ENCODE data around the gene HAPLN3.

Gene HAPLN3

GRCh38 chr15:88909956-88910831, 14.8 kb upstream of the HAPLN3 start:
- DNase-seq (ENCODE audit: low read depth) = no peak

DNA sequence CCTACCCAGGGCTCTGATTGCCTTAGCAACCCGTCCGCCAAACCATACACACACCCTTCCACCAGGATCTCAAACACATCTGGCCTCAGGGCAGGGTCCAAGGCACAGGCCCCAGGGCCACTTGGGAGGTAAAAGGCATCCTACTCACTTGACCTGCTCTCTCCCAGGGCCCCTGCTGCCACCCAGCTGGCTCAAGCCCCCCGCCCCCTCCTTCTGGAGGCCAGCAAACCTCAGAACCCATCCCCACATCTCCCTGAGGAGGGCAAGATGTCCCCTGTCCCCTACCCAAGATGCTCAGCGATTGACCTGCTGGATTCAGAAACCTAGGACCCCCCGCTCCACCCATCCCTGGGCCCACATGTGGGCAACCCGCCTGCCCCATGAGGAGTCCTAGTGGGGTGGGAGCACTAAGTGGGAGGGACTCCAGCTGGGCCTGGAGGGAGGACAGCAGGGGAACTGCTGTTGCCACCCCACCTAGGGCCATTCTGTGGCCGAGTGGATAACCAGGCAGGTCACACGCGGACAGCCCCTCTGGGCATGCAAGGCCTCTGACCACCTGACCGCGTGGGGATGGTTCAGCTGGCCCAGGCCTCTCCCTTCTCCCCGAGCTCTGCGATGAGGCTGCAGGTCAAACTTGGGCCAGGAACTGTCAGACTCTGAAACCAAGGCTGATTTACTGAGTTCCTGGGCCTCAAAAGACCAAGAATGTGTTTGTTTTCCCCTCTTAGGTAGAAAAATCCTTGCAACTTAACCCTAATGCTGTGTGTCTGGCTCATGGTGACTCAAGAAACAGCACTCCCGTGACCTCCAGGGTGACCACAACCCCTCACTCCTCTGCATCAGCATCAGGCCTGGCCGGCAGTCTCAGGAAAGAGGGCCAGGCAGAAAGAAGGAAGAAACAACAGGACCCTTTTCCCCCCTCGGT, 13.6 kb upstream of the HAPLN3 start:
- no peak for DNase-seq (ENCODE audit: low read depth)

DNA sequence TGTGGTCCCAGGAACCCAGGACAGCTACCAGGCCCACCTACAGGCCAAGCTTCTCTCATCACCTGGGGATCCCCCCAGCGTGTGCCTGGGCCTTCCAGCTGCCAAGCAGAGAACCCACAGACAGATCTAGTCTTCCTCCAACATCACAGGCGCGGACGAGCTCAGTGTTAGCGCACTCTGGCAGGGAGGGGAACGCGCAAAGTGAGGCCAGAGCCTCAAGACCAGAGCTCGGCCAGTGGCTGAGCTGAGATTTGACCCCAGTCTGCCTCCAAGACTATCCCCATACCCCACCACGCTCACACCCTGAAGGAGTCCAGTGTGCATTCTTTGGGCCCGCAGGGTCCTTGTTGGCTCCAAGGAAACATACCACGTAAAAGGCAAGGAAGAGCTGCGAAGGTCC, 12.8 kb upstream of the HAPLN3 start:
- DNase-seq (ENCODE audit: low read depth) = no peak

DNA sequence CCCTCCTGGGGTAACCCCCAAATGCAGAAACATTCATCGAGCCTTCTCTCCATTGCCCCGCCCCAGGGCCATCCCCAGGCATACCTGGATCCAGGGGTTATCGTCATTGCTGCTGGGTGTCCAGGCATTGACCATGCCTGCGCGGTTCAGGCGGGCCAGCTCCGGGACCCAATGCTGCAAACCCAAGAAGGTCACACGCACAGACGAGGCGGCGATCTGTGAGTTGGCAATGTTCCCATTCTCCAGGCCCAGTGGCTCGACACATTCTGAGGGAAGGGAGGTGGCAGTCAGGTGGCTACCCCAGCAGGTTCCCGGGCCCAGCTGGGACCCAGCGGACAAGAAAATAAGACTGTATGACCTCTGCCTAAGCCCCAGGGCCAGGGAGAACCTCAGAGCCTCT, 11.8 kb upstream of the HAPLN3 start:
- DNase-seq (ENCODE audit: low read depth) = no peak

- no peak for DNase-seq (ENCODE audit: low read depth)
Measured at GRCh38 chr15:88906551-88906950, 11.2 kb upstream of the HAPLN3 start.

DNA sequence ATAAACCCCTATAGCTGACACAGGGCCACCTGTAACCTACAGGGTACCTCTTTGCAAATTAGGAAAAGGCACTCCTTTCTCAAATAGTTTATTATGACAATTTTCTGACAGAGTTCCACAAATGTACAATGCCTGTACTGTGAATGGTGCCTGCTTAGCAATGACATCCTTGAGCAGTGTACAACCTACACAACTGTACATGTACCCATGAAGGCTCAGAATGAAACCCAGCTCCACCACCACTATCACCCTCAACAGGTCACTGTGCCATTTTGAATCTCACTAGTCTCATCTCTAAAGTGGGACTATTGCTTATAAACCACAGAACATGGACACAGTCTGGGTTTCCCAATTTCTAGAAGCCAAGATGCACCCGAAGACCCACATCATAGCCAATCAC, 10.8 kb upstream of the HAPLN3 start:
- no peak for DNase-seq (ENCODE audit: low read depth)

DNA sequence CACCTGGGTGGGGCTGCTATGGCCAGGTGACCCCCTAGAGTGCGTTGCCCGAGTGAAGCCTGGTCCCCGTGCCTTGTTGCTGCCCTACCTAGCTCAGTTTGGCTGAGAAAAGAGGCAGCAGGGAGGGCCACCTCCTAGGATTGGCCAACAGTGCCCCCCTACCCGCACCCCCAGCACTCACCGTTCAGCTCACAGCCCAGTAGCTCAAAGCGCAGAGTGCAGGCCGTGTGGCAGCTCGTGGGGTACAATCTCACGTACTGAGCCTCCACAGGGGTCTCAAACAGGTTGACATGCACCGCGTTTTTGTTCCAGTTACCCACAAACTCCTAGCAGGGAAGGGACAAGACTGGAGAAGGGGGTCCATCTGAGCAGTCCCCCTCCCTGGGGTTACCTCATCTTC, 10.2 kb upstream of the HAPLN3 start:
- no peak for DNase-seq (ENCODE audit: low read depth)

DNA sequence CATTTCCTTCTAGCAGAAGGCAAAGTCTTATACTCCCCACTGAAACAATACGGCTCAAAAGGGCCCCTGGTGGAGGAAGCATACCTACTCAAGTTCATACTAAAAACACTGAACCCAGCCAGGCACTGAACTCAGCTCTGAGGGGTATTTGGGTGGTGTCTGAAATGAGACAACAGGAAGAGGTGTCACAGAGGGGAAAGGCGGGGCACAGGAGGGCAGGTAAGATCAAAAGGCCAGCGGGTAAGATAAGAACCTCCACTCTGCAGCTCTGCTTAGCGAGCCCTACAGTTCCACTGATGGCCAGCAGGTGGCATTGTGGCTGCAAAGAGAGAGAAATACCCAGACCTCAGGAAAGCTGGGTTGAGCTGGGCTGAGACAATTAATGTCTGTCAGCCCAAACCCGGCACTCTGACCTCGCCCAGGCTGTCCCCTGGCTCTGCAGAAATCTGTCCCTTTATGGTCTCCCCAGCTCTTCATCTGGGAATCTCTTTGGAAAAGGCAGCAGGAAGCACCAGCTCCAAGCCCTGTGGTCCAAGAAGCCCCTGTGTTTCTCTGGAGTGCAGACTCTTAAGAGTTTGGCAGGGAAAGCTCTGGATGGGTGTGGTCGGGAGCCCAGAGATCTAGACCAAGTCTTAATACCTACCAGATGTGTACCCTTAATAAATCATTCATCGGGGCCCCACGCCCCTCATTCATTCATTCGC, 9.4 kb upstream of the HAPLN3 start:
- DNase-seq (ENCODE audit: low read depth) = peak; percentile 94

DNA sequence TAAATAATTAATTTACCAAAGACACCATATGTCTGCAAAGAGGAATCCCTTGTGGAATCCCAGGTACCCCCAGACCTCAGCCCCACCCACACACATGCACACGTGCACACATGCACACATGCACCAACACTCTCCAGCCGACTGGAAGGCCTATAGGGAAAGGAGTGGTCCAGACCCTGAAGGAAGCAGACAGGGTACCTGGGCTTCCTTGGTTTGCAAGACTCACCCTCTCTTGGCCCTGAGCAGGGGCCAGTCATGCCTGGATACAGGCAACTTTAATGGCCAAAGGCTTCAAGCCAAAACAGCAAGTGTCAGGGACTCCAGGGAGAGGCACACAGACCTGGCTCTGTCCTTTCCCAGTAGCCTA, 8.9 kb upstream of the HAPLN3 start:
- DNase-seq (ENCODE audit: low read depth) = no peak

GRCh38 chr15:88902846-88903245, 7.5 kb upstream of the HAPLN3 start:
- DNase-seq (ENCODE audit: low read depth) = no peak

GRCh38 chr15:88902221-88902835, 7.0 kb upstream of the HAPLN3 start:
- no peak for DNase-seq (ENCODE audit: low read depth)

GRCh38 chr15:88901508-88902220, 6.3 kb upstream of the HAPLN3 start:
- no peak for DNase-seq (ENCODE audit: low read depth)

- DNase-seq (ENCODE audit: low read depth) = no peak
Measured at GRCh38 chr15:88900982-88901418, 5.7 kb upstream of the HAPLN3 start.

- no peak for DNase-seq (ENCODE audit: low read depth)
Measured at GRCh38 chr15:88900309-88900981, 5.1 kb upstream of the HAPLN3 start.

DNA sequence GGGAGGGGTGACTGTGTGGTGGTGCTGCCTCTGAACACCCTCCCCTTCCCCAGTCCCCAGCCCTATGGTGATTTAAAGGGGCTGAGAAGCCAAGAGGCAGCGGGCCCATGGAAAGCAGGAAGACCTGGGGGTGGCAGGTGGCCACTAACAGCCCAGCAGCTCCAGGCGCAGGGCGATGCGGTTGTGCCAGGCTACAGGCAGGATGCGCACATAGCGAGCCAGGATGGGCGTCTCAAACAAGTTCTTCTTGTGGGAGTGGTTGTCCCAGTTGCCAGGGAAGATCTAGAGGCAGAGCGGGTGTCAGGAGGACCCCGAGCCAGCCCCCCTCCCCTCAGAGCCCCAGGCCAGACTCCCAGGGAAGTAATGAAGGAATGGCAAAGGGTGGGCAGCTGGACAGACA, 3.9 kb upstream of the HAPLN3 start:
- no peak for DNase-seq (ENCODE audit: low read depth)

- DNase-seq (ENCODE audit: low read depth) = no peak
Measured at GRCh38 chr15:88898736-88899135, 3.4 kb upstream of the HAPLN3 start.

- DNase-seq (ENCODE audit: low read depth) = peak; percentile 70
Measured at GRCh38 chr15:88897456-88898194, 2.3 kb upstream of the HAPLN3 start.

DNA sequence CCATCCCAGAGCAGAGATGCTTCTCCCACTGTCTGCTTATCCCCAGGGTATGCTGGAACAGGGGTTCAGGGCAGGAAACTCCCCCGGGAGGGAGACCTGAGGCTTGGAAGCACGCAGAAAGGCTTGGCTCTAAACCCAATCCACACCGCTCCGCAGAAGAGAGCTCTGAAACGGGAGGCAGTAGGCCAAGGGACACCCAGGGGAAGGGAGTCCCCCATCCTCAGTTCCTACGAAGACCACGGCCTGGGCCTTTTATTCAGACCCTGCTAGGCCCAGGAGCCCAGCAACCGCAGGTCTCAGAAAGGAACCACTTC, 1.8 kb upstream of the HAPLN3 start:
- no peak for DNase-seq (ENCODE audit: low read depth)

DNA sequence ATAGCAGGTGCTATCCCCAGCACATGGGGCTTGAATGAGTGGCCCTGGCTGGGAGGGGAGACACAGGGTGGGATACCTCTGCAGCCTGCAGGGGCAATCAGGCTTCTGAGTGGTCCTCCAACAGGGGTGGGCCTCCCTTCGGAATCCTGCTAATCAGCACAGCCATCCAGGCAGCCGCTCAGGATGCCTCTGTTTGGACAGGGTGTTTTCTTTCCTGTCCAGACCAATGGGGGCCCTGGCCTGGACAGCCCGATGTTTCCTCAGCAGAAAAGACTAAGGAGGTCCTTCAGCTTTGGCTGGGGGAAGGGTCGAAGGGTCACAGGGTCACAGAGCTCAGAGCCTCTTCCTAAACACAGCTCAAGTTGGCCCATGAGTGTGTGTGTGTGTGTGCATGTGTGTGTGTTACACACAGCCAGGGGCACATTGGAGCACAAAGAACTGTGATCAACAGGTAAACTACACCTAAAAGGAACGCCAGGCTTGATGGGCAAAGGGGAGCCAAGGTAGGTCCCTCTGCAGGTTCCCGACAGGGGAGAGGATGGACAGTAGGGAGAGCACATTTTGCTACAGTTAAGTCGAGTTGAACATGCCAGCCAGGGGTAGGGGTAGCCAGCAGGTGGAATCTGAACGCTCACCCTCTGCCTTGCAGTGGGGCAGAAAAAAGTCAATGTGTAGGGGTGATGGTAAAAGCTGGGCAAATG, 1.1 kb upstream of the HAPLN3 start:
- no peak for DNase-seq (ENCODE audit: low read depth)
